Muscle layer of colon (tissue), 2 donors: ENCODE results near the gene MED25.
A peak's percentile ranks its signal among the peaks of the same experiment; 100 is the strongest.

Experiments used
- H3K27ac ChIP-seq: one replicate; pipeline ENCODE4 v1.7.0; 2013; ENCODE audit warnings: low read depth, mild to moderate bottlenecking, low read length, moderate library complexity
- H3K27me3 ChIP-seq, 2 donors: one replicate each; pipeline ENCODE4 v1.7.0; 2013; ENCODE audit warnings: low read length in 2 of 2, mild to moderate bottlenecking in 2 of 2; ENCODE audit not compliant: insufficient read depth in 2 of 2, control insufficient read depth in 1 of 2
- H3K36me3 ChIP-seq: one replicate; pipeline ENCODE4 v1.7.0; 2013; ENCODE audit warnings: mild to moderate bottlenecking, low read length; ENCODE audit not compliant: insufficient read depth
- H3K4me1 ChIP-seq: one replicate; pipeline ENCODE4 v1.7.0; 2013; ENCODE audit warnings: mild to moderate bottlenecking, low read length; ENCODE audit not compliant: insufficient read depth
- H3K4me3 ChIP-seq, 2 donors: one replicate each; pipeline ENCODE4 v1.7.0; 2013; ENCODE audit warnings: low read length in 2 of 2, low read depth in 1 of 2, mild to moderate bottlenecking in 1 of 2, moderate library complexity in 1 of 2
- H3K9ac ChIP-seq: one replicate; pipeline ENCODE4 v1.7.0; 2013; ENCODE audit warnings: low read length
- H3K9me3 ChIP-seq: one replicate; pipeline ENCODE4 v1.7.0; 2013; ENCODE audit warnings: mild to moderate bottlenecking, low read length
- donor health status: abdominal sarcoma.
- donor health status: Adenocarcinoma of cecum.

MED25 gene

DNA sequence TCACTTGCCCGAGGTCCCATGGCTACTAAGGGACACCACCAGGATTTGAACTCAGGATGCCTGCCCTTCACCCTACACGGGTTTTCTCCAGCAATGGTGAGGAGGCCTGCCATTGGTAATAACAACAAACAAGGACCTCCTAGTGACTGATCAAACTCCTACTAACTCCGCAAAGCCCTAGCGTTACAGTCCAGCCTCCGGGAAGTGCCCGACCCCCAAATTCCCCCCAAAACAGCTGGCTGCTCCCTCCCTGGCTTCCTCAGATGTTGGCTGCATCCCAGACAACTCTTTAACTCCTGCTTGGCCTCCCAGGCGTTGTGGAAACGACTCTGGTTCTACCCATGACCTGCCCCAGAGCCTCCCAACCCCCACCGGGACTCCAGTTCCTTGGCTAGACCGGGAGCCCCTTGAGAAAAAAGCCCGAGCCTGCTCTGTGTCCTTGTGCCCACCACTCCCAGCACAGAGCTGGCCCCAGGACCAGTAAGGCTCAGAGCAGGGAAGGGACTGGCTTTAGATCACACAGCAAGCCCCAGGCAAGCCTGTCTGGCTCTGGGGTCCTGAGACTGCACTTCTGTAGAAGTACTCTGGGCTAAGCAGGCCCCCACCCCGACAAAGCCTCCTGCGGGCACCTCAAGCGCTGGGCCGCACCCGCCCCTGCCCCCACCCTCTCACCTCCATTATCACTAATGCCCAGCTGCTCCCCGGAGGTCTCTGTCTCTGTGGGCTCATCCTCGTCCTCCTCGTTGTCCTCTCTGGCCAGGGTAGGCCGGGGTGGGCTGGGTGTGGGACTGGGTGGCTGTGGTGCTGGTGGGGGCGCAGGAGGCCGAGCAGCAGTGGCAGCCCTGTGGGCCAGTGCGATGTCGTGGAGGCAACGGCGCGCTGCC, 54.4 kb downstream of the MED25 start:
- Histone ChIP-seq H3K4me1 (peaks cover 27% of the 10 kb centered on the region), H3K4me3 (no peak overlapping the region), H3K36me3 (peaks cover 21% of the 10 kb centered on the region), H3K27me3 (no peaks in the 10 kb centered on the region), H3K27ac (no peak overlapping the region), H3K9ac (no peak overlapping the region), H3K9me3 (no peaks in the 10 kb centered on the region)

DNA sequence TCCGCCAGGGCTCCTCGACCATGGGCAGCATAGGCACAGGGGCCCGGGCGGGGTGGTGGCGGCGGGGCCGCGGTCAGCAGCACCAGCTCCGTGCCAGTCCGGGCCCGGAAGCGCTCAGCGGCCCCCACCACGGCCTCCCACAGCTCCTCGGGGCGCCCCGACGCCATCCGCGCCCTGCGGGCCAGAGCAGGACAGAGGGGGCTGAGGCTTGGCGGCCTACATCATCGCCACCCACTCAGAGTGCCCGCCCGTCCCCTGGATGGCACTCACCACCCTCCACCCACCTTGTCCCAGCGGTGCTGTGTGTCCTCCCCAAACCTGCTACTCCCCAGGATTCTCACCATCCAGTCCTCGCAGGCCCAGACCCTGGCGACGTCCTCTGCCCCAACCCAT, 55.0 kb downstream of the MED25 start:
- no peaks in the 10 kb centered on the region for H3K27me3 ChIP-seq
- no peaks in the 10 kb centered on the region for H3K9me3 ChIP-seq
- no peak overlapping the region for H3K9ac ChIP-seq
- H3K27ac ChIP-seq, result no peak overlapping the region
- peaks cover 27% of the 10 kb centered on the region for H3K4me1 ChIP-seq
- no peak overlapping the region for H3K4me3 ChIP-seq
- H3K36me3 ChIP-seq, result peaks cover 21% of the 10 kb centered on the region

DNA sequence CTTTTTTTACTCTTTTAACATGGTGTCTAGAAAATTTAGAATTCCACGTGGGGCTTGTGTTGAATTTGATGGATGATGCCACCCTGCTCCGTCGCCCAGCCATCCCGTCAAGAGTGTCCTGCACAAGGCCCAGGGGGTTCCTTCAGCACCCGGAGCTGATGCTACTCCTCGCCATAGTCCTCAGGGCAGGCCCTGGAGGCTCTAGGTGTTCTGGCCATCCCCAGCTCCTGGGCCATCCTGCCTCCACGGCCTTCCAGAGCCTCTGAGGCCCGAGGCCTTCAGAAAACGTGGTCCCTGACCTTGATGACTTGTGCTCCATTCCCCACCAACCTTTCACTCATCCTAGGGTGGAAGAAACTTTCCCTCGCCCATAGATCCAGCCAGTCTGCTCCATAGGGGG, 55.7 kb downstream of the MED25 start:
- peak overlapping the region; percentile 42 for H3K27ac ChIP-seq

DNA sequence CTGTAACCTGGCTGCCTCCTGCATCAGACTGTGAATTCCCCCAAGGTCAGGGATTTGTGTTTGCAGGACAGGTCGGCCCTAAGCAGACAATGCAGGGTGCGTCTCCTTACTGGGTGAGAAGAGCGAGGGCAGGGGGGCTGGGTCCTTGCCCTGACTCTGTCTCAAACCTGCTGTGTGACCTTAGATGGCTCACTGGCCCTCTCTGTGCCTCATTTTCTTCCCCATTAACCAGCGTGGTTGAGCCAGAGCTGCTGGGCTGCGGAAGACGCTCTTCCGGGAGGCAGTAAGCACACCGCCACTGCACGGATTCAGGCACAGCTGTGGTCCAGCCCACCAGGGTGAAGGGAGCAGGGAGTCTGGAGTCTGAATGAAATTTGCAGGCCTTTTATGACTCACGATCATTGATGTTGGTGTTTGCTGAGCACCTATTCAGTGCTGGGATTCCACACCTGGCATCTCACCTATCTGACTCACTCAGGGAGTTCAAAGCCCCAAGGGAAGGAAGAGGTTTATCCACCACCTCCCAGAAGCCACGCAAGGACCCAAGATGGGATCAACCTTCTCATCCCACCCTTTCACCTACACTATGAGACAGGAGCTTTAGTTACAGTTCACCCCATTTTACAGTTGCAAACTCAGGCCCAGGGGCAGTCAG, 56.5 kb downstream of the MED25 start:
- no peaks in the 10 kb centered on the region for H3K27me3 ChIP-seq
- peaks cover 29% of the 10 kb centered on the region for H3K4me1 ChIP-seq
- no peak overlapping the region for H3K4me3 ChIP-seq
- H3K27ac ChIP-seq, result no peak overlapping the region
- peaks cover 33% of the 10 kb centered on the region for H3K36me3 ChIP-seq
- no peaks in the 10 kb centered on the region for H3K9me3 ChIP-seq
- no peak overlapping the region for H3K9ac ChIP-seq

More for the DNA sequence above, 55.7 kb downstream of the MED25 start:
- H3K9ac ChIP-seq, result no peak overlapping the region
- H3K4me3 ChIP-seq, result no peak overlapping the region
- no peaks in the 10 kb centered on the region for H3K9me3 ChIP-seq
- peaks cover 25% of the 10 kb centered on the region for H3K36me3 ChIP-seq
- peaks cover 25% of the 10 kb centered on the region for H3K4me1 ChIP-seq
- no peaks in the 10 kb centered on the region for H3K27me3 ChIP-seq

DNA sequence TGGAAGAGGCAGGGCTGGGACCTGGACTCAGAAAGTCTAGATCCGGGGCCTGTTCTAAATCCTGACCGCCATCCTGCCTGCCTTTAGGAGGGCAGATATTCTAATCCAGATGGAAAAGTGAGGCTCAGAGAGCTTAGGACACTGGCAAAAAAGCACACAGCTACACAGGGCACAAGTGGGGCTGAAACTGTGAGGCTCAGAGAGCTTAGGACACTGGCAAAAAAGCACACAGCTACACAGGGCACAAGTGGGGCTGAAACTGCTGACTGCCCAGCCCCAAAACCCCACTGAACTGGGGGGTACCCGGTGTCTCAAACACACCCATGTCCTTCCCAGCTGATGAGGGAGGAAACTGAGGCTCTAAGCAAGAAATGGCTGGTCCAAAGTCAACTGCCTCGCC, 57.1 kb downstream of the MED25 start:
- Histone ChIP-seq H3K4me1 (peaks cover 26% of the 10 kb centered on the region), H3K36me3 (peaks cover 37% of the 10 kb centered on the region), H3K9ac (peak overlapping the region; percentile 94), H3K27ac (peak overlapping the region; percentile 83), H3K4me3 (peak overlapping the region; percentile 54 to 94), H3K9me3 (no peaks in the 10 kb centered on the region), H3K27me3 (no peaks in the 10 kb centered on the region)

DNA sequence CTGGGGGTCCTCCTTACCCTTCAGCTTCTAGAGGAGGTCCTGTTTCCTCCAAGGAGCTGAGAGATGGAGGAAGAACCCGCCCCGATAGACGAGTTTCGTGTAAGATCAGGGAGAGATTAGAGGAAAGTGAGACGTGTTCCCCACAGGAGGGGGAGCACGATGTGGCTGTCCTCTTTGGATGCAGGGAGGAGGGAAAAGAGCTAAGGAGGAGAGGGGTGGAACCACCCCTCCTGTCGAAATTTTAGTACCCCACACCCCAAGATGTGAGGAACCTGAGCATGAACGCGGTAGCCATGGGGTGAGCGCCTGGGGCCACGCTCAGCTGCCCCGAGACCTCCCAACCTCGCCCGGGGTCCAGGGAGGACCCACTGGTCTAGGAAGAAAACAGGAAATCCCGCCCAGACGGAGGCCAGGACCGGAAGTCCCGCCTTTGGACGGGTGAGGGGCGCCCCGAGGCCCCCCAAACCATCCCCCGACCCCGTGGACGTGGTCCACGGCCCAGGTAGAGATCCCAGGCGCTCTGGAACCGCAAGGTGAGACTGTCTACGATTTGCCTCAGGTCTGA, 57.9 kb downstream of the MED25 start:
- Histone ChIP-seq H3K27me3 (no peaks in the 10 kb centered on the region), H3K36me3 (peaks cover 43% of the 10 kb centered on the region), H3K4me3 (peak overlapping the region; percentile 54 to 94), H3K9ac (peak overlapping the region; percentile 94), H3K4me1 (peaks cover 19% of the 10 kb centered on the region), H3K9me3 (no peaks in the 10 kb centered on the region), H3K27ac (peak overlapping the region; percentile 83)

DNA sequence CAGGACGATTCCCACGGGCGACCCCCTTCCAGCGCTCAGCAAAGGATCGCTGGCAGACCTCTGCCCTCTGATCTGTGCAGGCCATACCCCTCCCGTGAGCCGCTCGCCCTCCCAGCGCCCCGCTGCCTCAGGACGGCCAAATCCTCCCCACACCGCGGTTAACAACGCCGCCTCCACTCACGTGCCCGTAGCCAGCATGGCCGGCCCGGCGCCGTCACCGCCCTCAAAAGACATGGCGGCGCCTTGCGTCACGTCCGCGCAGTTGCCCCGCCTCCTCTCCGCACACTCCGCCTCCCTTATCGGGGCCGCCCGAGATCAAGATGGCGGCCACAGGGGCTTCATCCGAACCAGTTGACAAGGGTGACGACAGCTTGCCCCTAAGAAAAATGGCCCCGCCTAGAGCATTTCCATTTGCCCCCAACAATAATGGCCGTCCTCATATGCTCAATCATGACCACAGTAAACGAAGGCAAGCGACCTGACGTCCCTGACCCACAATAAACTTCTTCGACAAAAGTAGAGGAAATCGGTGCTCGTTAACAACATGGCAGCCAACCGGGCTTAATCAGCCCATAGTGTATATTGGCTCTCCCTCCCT, 58.4 kb downstream of the MED25 start:
- Histone ChIP-seq H3K27me3 (no peaks in the 10 kb centered on the region), H3K9ac (peak overlapping the region; percentile 94), H3K27ac (peak overlapping the region; percentile 99), H3K4me3 (peak overlapping the region; percentile 54 to 94), H3K36me3 (peaks cover 44% of the 10 kb centered on the region), H3K4me1 (peaks cover 19% of the 10 kb centered on the region), H3K9me3 (no peaks in the 10 kb centered on the region)

DNA sequence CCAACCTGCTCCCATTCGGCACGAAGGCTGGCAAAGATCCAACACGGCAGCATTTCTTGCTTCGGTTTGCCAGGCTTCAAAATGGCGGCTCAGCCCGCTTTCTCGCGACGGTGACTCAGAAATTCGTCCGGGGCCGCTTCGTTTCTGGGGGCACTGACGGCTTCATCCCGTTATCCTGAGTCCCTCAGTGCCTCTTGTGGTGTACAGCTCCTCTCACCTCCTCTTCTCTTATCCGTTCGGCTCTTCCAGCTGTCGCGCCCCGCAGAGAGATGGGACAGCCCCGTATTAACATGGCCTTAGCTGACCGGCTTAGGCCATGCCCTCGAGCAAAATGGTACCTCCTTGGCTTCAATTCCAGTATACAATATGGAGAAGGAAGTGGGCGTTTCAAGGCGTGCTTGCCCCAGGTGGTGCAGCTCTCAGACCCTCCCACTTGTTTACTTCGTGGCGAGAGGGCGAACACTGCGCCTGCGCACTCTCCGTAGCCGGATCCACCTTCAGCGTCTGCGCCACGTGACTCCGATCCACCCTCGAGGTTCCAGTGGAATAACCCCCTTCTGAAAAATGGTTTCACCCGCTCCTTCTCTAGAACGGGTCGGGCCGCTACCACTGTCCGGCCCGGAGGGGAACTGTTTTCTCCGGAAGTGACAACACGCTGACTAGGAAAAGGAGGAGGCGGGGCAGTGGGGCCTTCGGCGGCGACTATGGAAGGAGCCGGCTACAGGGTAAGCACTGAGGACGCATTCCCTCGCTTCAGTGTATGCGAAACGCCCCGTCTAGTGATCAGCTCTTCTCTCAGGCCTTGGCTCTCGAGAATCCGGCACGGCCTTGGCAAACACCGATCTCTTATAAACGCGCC, 59.2 kb downstream of the MED25 start, which contains the start of the genes AKT1S1 and TBC1D17:
Gene AKT1S1, minus strand, starts transcription at position 336 of the 859 bp plus-strand sequence. CDS start 4,060 bp downstream, outside the sequence.
Gene TBC1D17, plus strand, starts transcription at position 683 of the 859 bp plus-strand sequence. Its CDS starts 22 bp downstream, at position 705.
- Histone ChIP-seq H3K9ac (peak within 1 kb of the TSS; percentile 94), H3K4me1 (peaks cover 19% of the 10 kb centered on the region), H3K9me3 (no peaks in the 10 kb centered on the region), H3K27ac (peak within 1 kb of the TSS; percentile 99), H3K27me3 (no peaks in the 10 kb centered on the region), H3K4me3 (peak within 1 kb of the TSS; percentile 54 to 94), H3K36me3 (peaks cover 45% of the 10 kb centered on the region)

DNA sequence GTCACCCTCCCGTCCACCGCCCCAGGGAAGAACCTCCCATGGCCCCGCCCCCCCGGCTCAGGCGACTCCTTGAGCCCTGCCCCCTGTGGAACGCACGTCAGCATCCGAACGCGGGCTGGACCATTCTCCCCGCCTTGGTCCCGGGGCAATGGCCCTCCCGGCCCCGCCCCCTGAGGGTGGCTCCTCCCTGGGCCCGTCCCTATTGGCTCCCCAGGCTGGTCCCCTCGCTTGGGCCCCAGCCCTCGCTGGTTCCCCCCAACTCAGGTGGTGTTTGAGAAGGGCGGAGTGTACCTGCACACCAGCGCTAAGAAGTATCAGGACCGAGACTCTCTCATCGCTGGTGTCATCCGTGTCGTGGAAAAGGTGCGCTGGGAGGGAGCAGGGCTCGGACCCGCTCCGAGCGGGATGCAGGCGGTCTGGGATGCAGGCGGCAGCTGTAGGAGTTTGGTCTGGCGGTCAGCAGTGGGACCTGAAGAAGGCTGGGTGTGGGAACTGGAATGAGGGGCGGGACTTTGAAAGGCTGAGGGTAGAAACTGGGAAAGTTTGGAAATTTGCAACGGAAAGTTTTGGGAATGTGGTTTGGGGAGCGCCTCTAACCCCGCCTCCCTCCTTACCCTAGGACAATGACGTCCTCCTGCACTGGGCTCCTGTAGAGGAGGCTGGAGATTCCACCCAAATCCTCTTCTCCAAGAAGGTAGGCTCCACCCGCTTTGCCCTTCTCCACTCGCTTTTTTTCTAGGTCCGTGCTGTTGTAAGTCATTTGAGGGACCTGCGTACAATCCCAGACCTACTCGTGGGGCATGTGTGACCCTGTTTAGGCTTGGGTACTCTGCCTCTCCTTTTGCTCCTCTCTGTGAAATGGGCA, 60.0 kb downstream of the MED25 start:
- peak overlapping the region; percentile 99 for H3K27ac ChIP-seq
- peak overlapping the region; percentile 51 to 94 for H3K4me3 ChIP-seq
- H3K4me1 ChIP-seq, result peaks cover 19% of the 10 kb centered on the region
- H3K9ac ChIP-seq, result peak overlapping the region; percentile 94
- H3K27me3 ChIP-seq, result no peaks in the 10 kb centered on the region
- peaks cover 51% of the 10 kb centered on the region for H3K36me3 ChIP-seq
- H3K9me3 ChIP-seq, result no peaks in the 10 kb centered on the region

DNA sequence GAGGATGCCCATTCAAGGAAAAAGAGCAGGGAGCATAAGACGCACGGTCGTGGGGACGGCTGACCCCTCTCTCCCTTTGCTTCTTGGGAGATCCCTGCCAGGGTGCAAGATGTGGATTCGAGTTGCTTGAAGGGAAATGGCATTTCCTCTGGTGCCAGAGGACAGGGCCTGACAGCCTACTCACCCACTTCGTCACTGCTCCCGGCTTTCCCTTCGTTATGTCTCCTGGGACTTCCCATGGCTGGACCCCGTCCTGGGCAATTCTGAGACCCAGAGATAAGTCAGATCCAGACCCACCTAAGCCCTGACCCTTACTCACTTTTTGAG, 60.6 kb downstream of the MED25 start:
- Histone ChIP-seq H3K4me1 (peaks cover 19% of the 10 kb centered on the region), H3K4me3 (peak overlapping the region in 1 of 2 donors; percentile 94), H3K9me3 (no peaks in the 10 kb centered on the region), H3K27ac (peak overlapping the region; percentile 99), H3K9ac (no peak overlapping the region), H3K27me3 (no peaks in the 10 kb centered on the region), H3K36me3 (peaks cover 57% of the 10 kb centered on the region)
